ENCODE results near the gene SRD5A1. TPM values are rescaled to one million over a fixed set of nuclear protein-coding genes. Genes with fewer than 3 reads are reported as not detected.

The SRD5A1 gene
- total RNA-seq, 1 experiment from 2014 or later = 52.3 TPM

DNA sequence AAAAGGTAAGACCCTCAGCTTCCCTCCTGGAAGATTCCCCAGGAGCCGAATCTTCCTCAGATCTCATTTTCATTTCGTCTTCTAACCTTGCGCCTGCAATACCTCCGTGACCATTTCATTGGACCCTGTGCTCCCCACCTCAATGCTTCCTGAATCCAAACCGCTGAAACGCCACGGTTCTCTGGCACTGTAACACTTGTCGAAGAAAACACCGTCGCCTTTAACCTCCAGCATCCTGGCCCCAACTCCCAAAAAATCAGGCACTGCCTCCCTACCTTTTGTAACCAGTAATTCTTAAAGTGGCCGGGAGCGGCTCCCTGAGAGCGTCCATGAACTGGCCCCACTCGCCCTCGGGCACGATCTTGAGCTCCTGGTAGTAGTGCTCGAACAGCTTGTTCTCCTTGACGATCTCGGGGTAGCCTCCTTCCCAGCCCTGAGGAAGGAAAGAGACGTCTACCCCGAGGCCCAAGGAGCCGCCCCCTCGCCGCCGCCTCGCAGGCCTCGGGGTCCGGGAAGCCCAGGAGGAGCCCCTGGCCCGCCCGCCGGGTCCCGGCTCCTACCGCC is 834 bp upstream of the SRD5A1 start:
- peak overlapping the region; percentile 72 for H3K4me3 ChIP-seq
- peaks cover 43% of the 10 kb centered on the region for H3K36me3 ChIP-seq (ENCODE audit: low read depth)
- H3K4me1 ChIP-seq (replicated peaks; ENCODE audit: insufficient read depth) = peaks cover 22% of the 10 kb centered on the region
- intact Hi-C loops (cut with micrococcal nuclease; ENCODE audit: unreplicated experiment) = loop anchor here (5.0 to 10.0 kb wide), 3 partner anchors 1115 to 1488 kb away; partner anchors contain the start of genes ADAMTS16, FASTKD3 and MTRR
- H3K27me3 ChIP-seq (ENCODE audit: insufficient read depth, low read depth) = no peaks in the 10 kb centered on the region
- H3F3A ChIP-seq (ENCODE audit: insufficient read depth, low read depth) = no peaks in the 10 kb centered on the region; the same call in 1 of the 2 replicates
- ChIA-PET POLR2A (ENCODE audit: unreplicated experiment) (interaction anchor here (0.8 to 1.0 kb wide), 2 partner anchors 81 to 1237 kb away, joined by 7 to 9 read pairs; partner anchors contain the start of genes FASTKD3, MTRR and TENT4A), CTCF (interaction anchor here (0.6 kb wide), 1 partner anchor 1125 kb away, joined by 3 read pairs; no protein-coding TSS in a partner anchor)
- H3K9me2 ChIP-seq (ENCODE audit: insufficient read depth) = no peaks in the 10 kb centered on the region
- H3K27ac ChIP-seq = peak overlapping the region; percentile 83
- peaks cover 84% of the 10 kb centered on the region for H3K79me2 ChIP-seq (ENCODE audit: low read depth)
- no peaks in the 10 kb centered on the region for H3K9me3 ChIP-seq (ENCODE audit: insufficient read depth, low read depth)
- H2AFZ ChIP-seq = peak overlapping the region; percentile 99
- H4K20me1 ChIP-seq (ENCODE audit: insufficient read depth) = peaks cover 54% of the 10 kb centered on the region
- BruUV-seq (replicated peaks) = TSS peak; percentile 26
- TF ChIP-seq, protein P1, sequence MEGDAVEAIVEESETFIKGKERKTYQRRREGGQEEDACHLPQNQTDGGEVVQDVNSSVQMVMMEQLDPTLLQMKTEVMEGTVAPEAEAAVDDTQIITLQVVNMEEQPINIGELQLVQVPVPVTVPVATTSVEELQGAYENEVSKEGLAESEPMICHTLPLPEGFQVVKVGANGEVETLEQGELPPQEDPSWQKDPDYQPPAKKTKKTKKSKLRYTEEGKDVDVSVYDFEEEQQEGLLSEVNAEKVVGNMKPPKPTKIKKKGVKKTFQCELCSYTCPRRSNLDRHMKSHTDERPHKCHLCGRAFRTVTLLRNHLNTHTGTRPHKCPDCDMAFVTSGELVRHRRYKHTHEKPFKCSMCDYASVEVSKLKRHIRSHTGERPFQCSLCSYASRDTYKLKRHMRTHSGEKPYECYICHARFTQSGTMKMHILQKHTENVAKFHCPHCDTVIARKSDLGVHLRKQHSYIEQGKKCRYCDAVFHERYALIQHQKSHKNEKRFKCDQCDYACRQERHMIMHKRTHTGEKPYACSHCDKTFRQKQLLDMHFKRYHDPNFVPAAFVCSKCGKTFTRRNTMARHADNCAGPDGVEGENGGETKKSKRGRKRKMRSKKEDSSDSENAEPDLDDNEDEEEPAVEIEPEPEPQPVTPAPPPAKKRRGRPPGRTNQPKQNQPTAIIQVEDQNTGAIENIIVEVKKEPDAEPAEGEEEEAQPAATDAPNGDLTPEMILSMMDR (conservative IDR thresholded peaks at IDR 0.05) = no peak; the same call in 1 of the 2 replicates
- TF ChIP-seq EZH2 (IDR thresholded peaks at IDR 0.05; ENCODE audit: low read depth) = no peak
- H3K4me2 ChIP-seq = peak overlapping the region; percentile 76
- DNase-seq = no peak

DNA sequence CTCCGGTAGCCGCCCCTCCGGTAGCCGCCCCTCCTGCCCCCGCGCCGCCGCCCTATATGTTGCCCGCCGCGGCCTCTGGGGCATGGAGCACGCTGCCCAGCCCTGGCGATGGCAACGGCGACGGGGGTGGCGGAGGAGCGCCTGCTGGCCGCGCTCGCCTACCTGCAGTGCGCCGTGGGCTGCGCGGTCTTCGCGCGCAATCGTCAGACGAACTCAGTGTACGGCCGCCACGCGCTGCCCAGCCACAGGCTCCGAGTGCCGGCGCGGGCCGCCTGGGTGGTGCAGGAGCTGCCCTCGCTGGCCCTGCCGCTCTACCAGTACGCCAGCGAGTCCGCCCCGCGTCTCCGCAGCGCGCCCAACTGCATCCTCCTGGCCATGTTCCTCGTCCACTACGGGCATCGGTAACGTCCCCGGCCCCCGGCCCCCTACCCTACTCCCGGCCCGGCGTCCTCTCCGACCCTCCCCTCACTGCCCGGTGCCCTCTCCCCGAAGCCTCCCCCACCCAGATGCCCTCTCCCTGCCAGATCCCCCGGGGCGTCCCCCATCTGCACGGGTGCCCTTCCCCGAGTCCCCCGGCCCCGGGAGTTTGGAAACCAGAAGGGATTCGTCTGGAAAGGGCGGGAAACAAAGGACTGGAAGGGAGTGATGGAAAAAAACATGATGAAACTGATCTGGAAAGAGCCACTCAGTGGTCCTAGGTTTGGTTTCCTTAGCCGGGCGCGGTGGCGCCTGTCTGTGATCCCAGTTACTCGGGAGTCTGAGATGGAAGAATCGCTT is 417 bp downstream of the SRD5A1 start:
- Histone ChIP-seq H3K27me3 (ENCODE audit: insufficient read depth, low read depth) (no peaks in the 10 kb centered on the region), H3K27ac (no peak overlapping the region), H3K9me2 (ENCODE audit: insufficient read depth) (no peaks in the 10 kb centered on the region), H4K20me1 (ENCODE audit: insufficient read depth) (peaks cover 41% of the 10 kb centered on the region), H3K79me2 (ENCODE audit: low read depth) (peaks cover 76% of the 10 kb centered on the region), H3K36me3 (ENCODE audit: low read depth) (peaks cover 30% of the 10 kb centered on the region), H3K4me3 (peak overlapping the region; percentile 72), H3K4me2 (peak overlapping the region; percentile 76), H3K9me3 (ENCODE audit: insufficient read depth, low read depth) (no peaks in the 10 kb centered on the region), H3K4me1 (replicated peaks; ENCODE audit: insufficient read depth) (peaks cover 22% of the 10 kb centered on the region), H2AFZ (peak overlapping the region; percentile 99), H3F3A (ENCODE audit: insufficient read depth, low read depth) (no peaks in the 10 kb centered on the region; the same call in 1 of the 2 replicates)
- CTCF ChIA-PET = interaction anchor here (0.6 kb wide), 1 partner anchor 12 kb away, joined by 3 read pairs; no protein-coding TSS in a partner anchor
- BruUV-seq (replicated peaks) = no TSS peak
- no peak for TF ChIP-seq EZH2 (IDR thresholded peaks at IDR 0.05; ENCODE audit: low read depth)
- TF ChIP-seq, protein P1 (conservative IDR thresholded peaks at IDR 0.05) = no peak
- no peak for DNase-seq
- intact Hi-C loops (cut with micrococcal nuclease; ENCODE audit: unreplicated experiment) = loop anchor here (1.0 to 10.0 kb wide), 7 partner anchors 79 to 1489 kb away; partner anchors contain the start of genes ADAMTS16, FASTKD3, ICE1 and MED10
- POLR2A ChIA-PET (ENCODE audit: unreplicated experiment) = interaction anchor here (0.6 to 1.0 kb wide), 4 partner anchors 38 to 1235 kb away, joined by 3 to 9 read pairs (median 5); partner anchors contain the start of genes FASTKD3, MTRR and TENT4A

DNA sequence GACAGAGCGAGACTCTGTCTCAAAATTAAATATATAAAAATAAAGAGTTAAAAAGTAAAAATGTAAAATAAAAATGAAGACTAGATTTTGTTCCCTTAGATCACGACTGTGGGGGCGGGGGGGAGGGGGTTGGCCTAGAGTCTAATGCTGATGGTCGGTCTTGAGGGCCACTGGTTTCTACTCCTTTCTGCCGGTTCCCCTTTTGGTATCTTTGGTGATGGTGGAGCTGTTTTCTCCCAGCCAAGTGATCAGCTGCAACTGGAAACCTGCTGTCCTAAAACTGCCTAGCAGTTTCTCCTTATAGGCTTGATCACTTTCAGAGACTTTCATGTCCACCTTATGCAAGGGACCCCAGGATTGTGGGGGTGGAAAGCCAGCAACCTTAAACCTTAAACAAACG is 1.1 kb downstream of the SRD5A1 start:
- no peak overlapping the region for H3K27ac ChIP-seq
- no peak for TF ChIP-seq EZH2 (IDR thresholded peaks at IDR 0.05; ENCODE audit: low read depth)
- TF ChIP-seq, protein P1 (conservative IDR thresholded peaks at IDR 0.05) = no peak
- peaks cover 24% of the 10 kb centered on the region for H3K36me3 ChIP-seq (ENCODE audit: low read depth)
- intact Hi-C loops (cut with micrococcal nuclease; ENCODE audit: unreplicated experiment) = loop anchor here (5.0 to 10.0 kb wide), 3 partner anchors 1113 to 1490 kb away; partner anchors contain the start of genes ADAMTS16, FASTKD3 and MTRR
- no peaks in the 10 kb centered on the region for H3K9me2 ChIP-seq (ENCODE audit: insufficient read depth)
- no TSS peak for BruUV-seq (replicated peaks)
- ChIA-PET CTCF (no interaction called here), POLR2A (ENCODE audit: unreplicated experiment) (no interaction called here)
- peak overlapping the region; percentile 76 for H3K4me2 ChIP-seq
- no peak for DNase-seq
- peak overlapping the region; percentile 72 for H3K4me3 ChIP-seq
- H3K9me3 ChIP-seq (ENCODE audit: insufficient read depth, low read depth) = no peaks in the 10 kb centered on the region
- H4K20me1 ChIP-seq (ENCODE audit: insufficient read depth) = peaks cover 35% of the 10 kb centered on the region
- H3F3A ChIP-seq (ENCODE audit: insufficient read depth, low read depth) = no peaks in the 10 kb centered on the region; the same call in 1 of the 2 replicates
- no peaks in the 10 kb centered on the region for H3K27me3 ChIP-seq (ENCODE audit: insufficient read depth, low read depth)
- H2AFZ ChIP-seq = peak overlapping the region; percentile 99; the same call in 1 of the 2 replicates
- peaks cover 22% of the 10 kb centered on the region for H3K4me1 ChIP-seq (replicated peaks; ENCODE audit: insufficient read depth)
- H3K79me2 ChIP-seq (ENCODE audit: low read depth) = peaks cover 70% of the 10 kb centered on the region
